Measurements from ENCODE around the gene SGSH.

SGSH gene

DNA sequence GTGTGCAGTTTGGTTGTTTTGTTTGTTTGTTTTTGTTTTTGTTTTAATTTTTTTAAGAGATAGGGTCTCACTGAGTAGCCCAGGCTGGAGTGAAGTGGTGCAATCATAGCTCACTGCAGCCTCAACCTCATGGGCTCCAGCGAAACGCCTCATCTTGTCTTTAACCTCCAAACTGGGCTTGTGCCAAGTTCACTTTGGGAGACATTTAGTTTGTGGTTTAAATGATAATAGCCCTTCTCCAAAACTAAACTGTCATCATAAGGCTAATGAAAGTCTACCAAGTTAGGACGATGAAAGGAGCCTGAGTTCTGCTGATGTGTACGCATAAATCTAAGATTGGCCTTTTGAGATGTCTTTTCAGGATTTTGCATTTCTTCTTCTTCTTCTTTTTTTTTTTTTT lies 56.8 kb downstream of the SGSH start:
- H3K36me3 ChIP-seq = no peaks in the 10 kb centered on the region
- H3K27ac ChIP-seq = no peak overlapping the region
- H3K4me3 ChIP-seq (ENCODE audit: low read depth in 1 of 2, low read length in 1 of 2) = no peak overlapping the region
- peaks cover 30% of the 10 kb centered on the region for H3K27me3 ChIP-seq
- H3K4me1 ChIP-seq (ENCODE audit: control insufficient read depth in 1 of 2, insufficient read depth in 1 of 2, low read depth in 1 of 2, low read length in 1 of 2) = no peaks in the 10 kb centered on the region
- TF ChIP-seq, protein P1, sequence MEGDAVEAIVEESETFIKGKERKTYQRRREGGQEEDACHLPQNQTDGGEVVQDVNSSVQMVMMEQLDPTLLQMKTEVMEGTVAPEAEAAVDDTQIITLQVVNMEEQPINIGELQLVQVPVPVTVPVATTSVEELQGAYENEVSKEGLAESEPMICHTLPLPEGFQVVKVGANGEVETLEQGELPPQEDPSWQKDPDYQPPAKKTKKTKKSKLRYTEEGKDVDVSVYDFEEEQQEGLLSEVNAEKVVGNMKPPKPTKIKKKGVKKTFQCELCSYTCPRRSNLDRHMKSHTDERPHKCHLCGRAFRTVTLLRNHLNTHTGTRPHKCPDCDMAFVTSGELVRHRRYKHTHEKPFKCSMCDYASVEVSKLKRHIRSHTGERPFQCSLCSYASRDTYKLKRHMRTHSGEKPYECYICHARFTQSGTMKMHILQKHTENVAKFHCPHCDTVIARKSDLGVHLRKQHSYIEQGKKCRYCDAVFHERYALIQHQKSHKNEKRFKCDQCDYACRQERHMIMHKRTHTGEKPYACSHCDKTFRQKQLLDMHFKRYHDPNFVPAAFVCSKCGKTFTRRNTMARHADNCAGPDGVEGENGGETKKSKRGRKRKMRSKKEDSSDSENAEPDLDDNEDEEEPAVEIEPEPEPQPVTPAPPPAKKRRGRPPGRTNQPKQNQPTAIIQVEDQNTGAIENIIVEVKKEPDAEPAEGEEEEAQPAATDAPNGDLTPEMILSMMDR (IDR thresholded peaks at IDR 0.05) = no peak
- H3K9me3 ChIP-seq = no peaks in the 10 kb centered on the region

DNA sequence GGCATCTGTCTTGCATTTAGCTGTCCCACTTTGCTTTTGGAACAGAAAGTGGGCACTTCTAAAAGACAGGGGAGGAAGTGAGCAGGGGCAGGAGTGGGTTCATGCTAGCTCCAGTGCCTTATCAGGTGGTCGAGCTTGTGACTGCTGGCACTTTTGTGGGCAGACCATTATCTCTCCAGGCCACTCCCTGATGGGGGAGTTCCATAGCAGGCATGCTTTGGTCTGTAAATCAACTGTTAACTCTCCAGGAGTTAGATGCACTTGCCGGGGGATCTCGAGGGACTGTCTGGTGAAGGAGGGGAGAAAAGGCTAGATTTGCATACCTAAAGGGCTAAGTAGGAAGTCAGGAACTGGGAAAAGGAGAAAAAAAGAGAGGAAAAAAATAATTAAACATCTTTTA lies 59.6 kb downstream of the SGSH start:
- TF ChIP-seq, protein P1 (IDR thresholded peaks at IDR 0.05) = no peak
- Histone ChIP-seq H3K36me3 (no peaks in the 10 kb centered on the region), H3K4me3 (ENCODE audit: low read depth in 1 of 2, low read length in 1 of 2) (no peak overlapping the region), H3K27me3 (peaks cover 24% of the 10 kb centered on the region), H3K9me3 (peaks cover 4% of the 10 kb centered on the region), H3K4me1 (ENCODE audit: control insufficient read depth in 1 of 2, insufficient read depth in 1 of 2, low read depth in 1 of 2, low read length in 1 of 2) (no peaks in the 10 kb centered on the region), H3K27ac (no peak overlapping the region)
